COLO668 (cell line): ENCODE measurements around the gene ROR2.

ENCODE experiments used
- DNase-seq: peaks from one replicate; lab custom pipeline; 2025; ENCODE audit not compliant: unreplicated experiment; lab: John Stamatoyannopoulos, UW

ROR2 gene

DNA sequence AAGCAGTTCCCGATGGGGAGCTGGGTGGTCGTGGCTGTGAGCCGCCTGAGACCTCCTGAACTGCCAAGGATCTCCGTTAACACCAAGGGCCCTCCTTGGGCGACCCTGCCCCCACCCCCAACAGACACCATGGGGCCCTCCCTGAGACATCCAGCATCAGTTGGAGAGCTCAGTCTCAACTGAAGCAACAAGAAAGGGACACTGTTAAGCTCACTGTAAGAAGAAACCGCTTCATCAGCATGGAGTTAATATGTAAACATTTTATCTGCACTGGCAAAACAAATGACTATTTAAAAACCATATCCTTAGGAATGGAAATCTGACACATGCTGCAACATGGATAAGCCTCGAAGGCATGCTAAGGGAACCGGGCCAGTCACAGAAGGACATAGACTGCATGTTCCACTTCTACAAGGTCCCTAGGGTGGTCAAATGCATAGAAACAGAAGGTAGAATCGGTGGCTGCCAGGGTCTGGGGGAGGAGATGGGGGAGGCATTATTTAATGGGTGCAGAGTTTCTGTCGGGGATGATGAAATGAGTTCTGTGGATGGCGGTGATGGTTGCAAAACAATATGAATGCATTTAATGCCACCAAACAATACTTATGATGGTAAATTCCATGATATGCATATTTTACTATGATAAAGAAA is 47.4 kb downstream of the ROR2 start:
- DNase-seq = no peak

DNA sequence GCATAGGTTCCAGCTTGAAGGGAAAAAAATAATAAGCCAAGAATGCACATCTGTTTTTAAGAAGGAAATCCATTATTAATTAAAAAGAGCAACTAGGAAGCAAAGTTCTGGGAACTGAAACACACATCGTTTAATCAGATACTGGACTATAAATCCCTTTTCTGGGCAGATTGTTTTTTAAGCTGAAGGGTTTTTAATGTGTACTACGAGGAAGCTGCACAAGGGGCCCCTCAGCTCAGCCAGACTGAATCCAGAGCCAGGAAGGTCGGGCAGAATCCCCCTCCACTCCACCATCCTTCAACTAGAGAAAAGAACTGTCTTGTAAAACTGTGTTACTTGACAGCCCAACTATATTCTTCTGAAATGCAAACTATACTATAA is 49.2 kb downstream of the ROR2 start:
- DNase-seq = no peak

DNA sequence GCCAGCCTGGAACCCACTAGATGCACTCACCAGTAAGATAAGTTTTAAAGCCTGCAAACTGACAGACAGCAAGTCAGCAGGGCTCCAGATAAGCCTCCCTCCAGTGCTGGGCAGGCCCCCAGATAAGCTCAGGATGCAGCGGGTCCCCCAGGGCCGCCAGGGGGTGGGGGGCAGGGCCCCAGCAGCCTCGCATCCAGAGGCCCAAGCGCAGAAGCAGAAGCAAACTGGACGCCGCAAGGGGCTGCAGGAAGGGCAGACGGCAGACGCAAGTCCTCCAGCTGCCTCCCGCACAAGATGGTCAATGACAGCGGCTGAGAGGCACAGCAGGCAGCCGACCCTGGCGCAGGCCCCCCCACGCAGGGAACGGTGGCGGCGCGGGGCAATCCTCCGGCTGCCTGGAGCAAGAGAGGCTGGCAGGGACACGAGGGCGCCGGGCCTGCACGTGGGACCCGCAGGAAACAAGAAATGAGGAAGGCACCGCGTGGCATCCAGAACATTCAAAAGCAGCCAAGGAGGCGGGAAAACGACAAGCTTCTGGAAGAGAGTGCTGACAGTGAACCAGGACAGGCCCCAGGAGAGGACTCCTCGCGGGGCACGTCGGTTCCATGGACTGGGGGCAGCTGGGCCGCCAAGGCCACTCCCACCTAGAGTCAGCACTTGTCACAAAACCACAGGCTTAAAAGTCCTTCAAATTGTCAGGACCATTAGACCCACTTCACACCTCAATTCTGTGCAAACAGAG is 49.8 kb downstream of the ROR2 start:
- peak; percentile 54 for DNase-seq

DNA sequence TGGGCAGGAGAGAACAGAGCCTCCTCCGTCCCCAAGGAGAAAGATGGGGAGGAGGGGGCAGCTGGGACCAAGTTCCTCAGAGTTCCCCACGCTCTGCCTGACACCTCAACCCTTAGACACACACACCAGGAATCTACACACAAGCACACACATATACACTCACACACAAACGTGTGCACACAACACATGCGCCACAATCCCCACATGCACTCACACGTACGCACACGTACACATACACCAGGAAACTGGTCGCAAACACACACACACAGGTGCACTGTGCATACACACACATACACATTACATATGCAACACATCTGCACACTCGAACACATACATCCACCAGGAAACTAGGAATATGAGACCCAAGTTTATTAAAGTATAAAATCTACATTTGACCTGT is 50.4 kb downstream of the ROR2 start:
- peak; percentile 39 for DNase-seq

- DNase-seq = no peak
Measured at GRCh38 chr9:91899219-91899563, 50.8 kb downstream of the ROR2 start.

DNA sequence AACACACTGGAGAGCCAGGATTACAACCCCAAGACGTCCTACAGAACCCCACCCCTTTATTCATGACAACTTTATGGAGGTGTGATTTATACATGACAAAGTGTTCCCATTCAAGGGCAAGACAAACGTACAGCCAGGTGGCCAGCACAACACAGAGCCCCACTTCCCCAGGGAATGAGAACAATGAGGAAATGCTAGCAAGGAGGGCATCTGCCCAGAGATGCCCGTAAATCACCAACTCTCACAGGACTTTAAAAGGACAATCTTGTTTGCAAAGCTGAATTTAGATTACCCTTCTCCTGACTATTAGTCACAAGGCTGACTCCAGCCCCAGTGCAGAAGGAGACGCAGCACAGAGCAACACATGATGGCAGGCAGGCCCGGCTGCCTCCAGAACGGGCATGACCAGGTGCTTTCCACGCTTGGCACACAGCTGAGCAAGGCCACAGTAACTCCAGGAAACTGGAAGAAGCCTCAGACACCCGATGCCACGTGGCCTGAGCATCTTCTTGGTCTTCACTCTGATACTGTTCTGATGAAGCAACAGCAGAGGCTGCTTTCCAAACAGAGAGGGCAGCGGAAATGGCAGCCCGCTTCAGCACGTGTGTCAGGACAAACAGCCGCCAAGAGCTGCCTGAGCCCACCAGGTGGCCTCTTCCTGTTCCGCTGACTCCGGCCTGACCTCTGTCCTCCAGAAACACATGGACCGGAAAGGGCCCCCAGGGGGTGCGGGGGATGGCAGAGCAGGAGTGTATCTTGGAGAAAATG is 51.4 kb downstream of the ROR2 start:
- peak; percentile 81 for DNase-seq

DNA sequence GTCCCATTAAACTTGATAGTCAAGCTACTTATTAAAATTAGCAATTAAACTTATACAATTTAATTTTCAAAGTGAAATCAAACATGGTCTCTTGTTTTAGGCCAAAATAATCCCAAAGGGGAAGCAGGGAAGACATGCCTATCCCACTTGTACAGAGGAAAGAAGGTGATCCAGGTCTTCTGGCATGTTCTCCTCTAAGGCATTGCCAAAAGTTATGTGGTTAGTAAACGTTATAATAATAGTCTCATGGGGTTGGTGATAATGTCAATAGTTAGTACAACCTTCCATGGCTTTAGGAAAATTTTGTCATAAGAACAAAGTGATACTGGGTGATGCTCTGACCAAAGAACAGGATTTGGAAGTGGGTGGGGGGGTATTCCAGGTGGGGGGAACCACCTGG is 52.8 kb downstream of the ROR2 start:
- no peak for DNase-seq

- DNase-seq = peak; percentile 60
Measured at GRCh38 chr9:91896513-91897121, 53.4 kb downstream of the ROR2 start.

DNA sequence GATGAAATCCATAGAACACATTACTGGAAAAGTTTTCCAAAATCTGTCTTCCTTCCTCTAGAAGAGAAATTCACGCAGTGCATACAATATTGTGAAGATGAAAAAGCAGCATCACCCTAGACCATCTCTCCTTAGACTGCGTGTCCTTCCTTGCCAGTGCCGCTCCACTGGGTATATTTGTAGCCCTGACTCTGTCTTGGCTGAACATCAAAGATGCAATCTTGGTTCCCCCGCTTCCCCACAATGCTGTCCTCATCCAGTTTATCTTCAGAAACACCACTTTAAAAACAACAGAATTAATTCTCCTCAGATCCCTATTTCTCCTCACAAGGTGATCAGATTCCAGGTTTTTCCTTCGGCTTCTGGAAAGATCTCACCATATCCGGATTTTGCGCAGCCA is 53.9 kb downstream of the ROR2 start:
- no peak for DNase-seq

- no peak for DNase-seq
Measured at GRCh38 chr9:91894536-91894935, 55.5 kb downstream of the ROR2 start.

- no peak for DNase-seq
Measured at GRCh38 chr9:91894023-91894422, 56.0 kb downstream of the ROR2 start.

- no peak for DNase-seq
Measured at GRCh38 chr9:91891915-91892314, 58.1 kb downstream of the ROR2 start.

GRCh38 chr9:91890662-91891061 is 59.4 kb downstream of the ROR2 start:
- no peak for DNase-seq

GRCh38 chr9:91889161-91889911 is 60.7 kb downstream of the ROR2 start:
- no peak for DNase-seq

DNA sequence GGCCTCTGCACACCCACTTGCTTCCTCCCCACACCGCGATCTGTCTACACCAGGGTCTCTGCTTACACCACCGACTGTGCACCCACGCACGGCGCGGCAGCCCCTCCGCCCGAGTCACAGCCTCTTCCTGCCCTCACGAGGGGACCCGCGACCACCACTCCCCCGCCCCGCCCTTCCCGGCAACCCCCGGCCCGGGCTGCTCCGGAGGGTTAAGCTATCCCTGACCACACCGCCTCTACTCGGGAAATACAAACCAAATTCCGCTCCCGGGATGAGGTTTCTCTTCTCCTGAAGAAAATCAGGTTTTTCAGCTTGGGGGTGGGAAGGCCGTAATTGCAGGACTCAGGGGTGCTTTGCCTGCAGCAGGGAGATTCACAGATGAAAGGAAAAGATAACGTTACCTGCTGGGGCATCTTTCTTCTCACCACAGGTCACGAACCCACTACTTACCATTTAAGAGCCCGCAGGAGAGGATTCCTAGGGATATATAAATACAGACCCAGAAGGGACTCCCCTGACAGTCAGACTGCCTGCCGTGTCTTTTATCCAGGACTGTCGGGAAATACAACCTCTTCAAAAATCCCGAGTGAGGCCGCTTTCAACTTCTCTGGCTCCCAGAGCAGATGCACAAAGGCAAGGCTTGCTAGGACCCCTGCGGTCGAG is 63.5 kb downstream of the ROR2 start:
- no peak for DNase-seq

- no peak for DNase-seq
Measured at GRCh38 chr9:91885746-91886413, 64.1 kb downstream of the ROR2 start.

DNA sequence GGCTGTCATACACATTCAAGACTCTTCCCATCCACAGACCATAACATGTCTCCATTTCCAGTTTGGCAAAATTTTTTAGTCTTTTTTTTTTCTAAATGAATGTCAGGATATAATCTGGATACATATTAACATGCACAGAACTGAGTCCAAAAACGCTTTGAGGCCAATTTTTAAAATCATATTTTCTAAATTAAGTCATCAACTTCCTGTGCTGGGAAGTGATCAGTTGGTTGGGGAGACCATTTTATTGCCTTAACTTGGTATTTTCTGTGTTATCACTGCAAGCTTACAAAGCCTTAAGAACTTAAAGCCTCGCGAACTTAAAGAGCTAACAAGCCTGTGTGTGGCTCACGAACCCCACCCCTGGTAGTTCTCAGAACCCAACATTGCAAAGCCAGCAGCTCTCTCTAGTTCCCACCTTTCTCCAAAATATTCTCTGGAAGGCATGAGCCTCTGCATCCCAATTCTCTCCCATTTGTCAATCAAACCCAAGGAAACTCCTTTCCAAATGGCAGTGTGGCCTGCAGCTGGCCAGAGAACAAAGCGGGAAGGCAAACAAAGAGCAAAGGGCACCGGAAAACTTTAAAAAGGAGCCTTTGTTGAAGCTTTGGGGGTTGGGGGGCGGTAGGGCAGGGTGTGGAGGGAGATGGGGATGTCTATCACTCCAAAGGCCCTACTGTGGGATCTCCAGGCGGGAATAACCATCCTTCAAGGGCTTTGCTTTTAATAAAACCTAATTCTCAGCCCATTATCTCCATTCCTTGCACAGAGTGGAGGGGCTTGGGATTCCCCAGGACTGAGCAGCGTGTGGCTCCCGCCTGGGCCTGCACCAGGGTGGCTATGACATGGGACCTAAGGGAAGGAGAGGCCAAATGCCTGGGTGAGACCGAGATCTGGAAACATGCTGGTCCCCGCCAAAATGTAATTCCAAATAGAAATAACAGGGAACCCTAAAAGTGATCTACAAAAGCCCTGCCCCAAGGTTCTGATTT is 65.0 kb downstream of the ROR2 start:
- no peak for DNase-seq

DNA sequence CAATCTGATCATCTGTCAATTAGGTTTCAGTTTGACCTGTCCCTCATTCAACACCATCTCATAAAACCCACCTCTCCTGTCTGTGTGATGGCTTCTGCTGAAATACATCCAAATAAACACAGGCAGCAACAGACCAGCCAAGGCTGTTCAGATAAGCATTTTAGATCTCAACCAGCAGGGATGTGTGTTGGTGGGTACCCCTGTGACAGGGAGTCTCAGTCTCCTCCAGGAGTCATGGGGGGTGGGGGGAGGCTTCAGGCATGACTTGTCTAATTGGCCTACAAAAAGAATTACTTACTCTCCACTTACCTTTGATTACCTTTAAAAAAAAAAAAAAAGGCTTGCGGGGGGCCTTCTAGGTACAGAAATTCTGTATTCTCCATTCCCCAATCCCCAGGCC is 65.9 kb downstream of the ROR2 start:
- DNase-seq = no peak

- no peak for DNase-seq
Measured at GRCh38 chr9:91883503-91883902, 66.5 kb downstream of the ROR2 start.
